A204.1 (cell line): ENCODE measurements around the gene PAGE2B.
"Not testable (repeated sequence)": the region's sequence is repeated elsewhere in the genome, so short reads cannot be mapped to it uniquely, and the experiment has no call there.

Source experiments
- FAIRE-seq: peaks from 2 replicates; lab custom pipeline; 2012; peaks lifted over from hg19 to GRCh38; lab: Jason Lieb, UNC

PAGE2B gene

GRCh38 chrX:55109306-55109705 lies 34.5 kb downstream of the PAGE2B start:
- no peak for FAIRE-seq

GRCh38 chrX:55111578-55112254 lies 36.9 kb downstream of the PAGE2B start:
- FAIRE-seq: no peak

- FAIRE-seq: not testable (repeated sequence)
Measured at GRCh38 chrX:55116589-55116988, 41.8 kb downstream of the PAGE2B start.

GRCh38 chrX:55118574-55118973 lies 43.7 kb downstream of the PAGE2B start:
- FAIRE-seq: no peak

GRCh38 chrX:55119271-55119670 lies 44.4 kb downstream of the PAGE2B start:
- FAIRE-seq: no peak

GRCh38 chrX:55119712-55120111 lies 44.9 kb downstream of the PAGE2B start:
- FAIRE-seq: no peak

GRCh38 chrX:55120761-55121358 lies 46.0 kb downstream of the PAGE2B start:
- no peak for FAIRE-seq

- FAIRE-seq: no peak
Measured at GRCh38 chrX:55123900-55124299, 49.1 kb downstream of the PAGE2B start.

- no peak for FAIRE-seq
Measured at GRCh38 chrX:55127692-55128091, 52.9 kb downstream of the PAGE2B start.
